Measurements from ENCODE around the gene SYN1. TPM values are rescaled to one million over a fixed set of nuclear protein-coding genes. Genes with fewer than 3 reads are reported as not detected.

Gene SYN1
- total RNA-seq, 2 donors from 2014 or later: 6.4 to 7.0 TPM

- TF ChIP-seq, protein P1, sequence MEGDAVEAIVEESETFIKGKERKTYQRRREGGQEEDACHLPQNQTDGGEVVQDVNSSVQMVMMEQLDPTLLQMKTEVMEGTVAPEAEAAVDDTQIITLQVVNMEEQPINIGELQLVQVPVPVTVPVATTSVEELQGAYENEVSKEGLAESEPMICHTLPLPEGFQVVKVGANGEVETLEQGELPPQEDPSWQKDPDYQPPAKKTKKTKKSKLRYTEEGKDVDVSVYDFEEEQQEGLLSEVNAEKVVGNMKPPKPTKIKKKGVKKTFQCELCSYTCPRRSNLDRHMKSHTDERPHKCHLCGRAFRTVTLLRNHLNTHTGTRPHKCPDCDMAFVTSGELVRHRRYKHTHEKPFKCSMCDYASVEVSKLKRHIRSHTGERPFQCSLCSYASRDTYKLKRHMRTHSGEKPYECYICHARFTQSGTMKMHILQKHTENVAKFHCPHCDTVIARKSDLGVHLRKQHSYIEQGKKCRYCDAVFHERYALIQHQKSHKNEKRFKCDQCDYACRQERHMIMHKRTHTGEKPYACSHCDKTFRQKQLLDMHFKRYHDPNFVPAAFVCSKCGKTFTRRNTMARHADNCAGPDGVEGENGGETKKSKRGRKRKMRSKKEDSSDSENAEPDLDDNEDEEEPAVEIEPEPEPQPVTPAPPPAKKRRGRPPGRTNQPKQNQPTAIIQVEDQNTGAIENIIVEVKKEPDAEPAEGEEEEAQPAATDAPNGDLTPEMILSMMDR (IDR thresholded peaks at IDR 0.05): no peak
- DNase-seq (ENCODE audit: low spot score): no peak
- Histone ChIP-seq H3K27me3 (no peaks in the 10 kb centered on the region), H3K4me1 (no peaks in the 10 kb centered on the region), H3K9me3 (no peaks in the 10 kb centered on the region), H3K27ac (no peak overlapping the region), H3K4me3 (no peak overlapping the region), H3K36me3 (peaks cover 12% of the 10 kb centered on the region)
These were observed 12.0 kb upstream of the SYN1 start for GRCh38 chrX:47631676-47632075.

DNA sequence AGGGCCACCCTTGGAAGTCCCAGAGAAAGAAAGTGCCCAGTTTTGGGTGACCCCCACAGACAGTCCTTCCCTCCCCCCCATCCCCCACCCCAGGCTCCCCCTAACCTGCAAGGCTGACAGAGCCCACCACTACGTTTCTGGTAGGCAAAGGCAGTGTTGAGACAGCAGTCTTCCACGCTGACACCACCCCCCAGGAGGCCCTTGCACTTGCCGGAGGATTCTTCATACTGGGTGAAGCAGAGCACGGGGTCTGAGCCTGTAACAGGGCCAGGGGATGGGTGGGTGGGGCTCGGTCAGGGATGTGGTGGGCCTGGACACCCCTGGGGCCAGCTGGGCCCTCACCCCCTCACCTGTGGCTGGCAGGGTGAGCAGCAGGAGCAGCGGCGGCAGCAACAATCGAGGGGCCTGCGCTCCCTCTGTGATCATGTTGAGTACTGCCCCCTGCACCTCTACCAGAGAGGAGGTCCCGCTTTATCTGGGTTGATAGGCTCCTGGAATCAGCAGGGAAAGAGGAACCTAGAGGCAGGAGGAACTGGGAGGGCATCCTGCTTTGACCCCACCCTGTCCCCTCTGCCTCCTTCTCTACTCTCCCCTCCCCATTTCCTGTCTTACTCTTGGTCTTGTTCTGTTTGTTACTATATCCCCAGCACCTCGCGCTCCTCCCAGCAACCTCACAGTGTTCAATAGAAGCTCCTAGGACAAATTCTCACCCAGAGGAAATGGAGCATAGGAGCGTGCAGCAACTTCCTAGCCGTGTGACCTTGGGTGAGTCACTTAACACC is 10.0 kb upstream of the SYN1 start, which contains the start of gene CFP:
CFP (minus strand) TSS at position 512 of the 782 bp plus-strand sequence; CDS start at position 426, 86 bp downstream.
- Histone ChIP-seq H3K4me3 (no peak within 1 kb of the TSS), H3K27me3 (no peaks in the 10 kb centered on the region), H3K9me3 (no peaks in the 10 kb centered on the region), H3K36me3 (no peaks in the 10 kb centered on the region), H3K27ac (no peak within 1 kb of the TSS), H3K4me1 (no peaks in the 10 kb centered on the region)
- DNase-seq (ENCODE audit: low spot score): no peak
- TF ChIP-seq, protein P1 (IDR thresholded peaks at IDR 0.05): no peak

DNA sequence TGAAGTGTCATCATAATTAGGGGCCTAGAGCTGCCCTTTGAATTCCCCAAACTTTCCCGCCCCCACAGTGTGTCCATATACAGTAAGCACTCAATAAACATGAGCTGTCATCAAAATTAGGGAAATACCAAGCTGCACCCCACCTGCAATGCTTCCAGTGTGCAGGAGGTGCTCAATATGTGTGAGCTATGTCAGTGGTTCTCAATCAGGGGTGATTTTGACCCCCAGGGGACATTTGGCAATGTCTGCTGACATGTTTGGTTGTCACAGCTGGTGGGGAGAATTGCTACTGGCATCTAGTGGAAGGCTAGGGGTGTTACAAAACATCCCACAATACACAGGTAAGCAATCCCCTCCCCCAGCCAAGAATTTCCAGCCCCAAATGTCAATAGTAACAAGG is 9.3 kb upstream of the SYN1 start:
- no peak for DNase-seq (ENCODE audit: low spot score)
- H3K27ac ChIP-seq: no peak overlapping the region
- TF ChIP-seq, protein P1 (IDR thresholded peaks at IDR 0.05): no peak
- H3K27me3 ChIP-seq: no peaks in the 10 kb centered on the region
- H3K4me3 ChIP-seq: no peak overlapping the region
- H3K9me3 ChIP-seq: no peaks in the 10 kb centered on the region
- no peaks in the 10 kb centered on the region for H3K36me3 ChIP-seq
- no peaks in the 10 kb centered on the region for H3K4me1 ChIP-seq

GRCh38 chrX:47625365-47625764 is 5.7 kb upstream of the SYN1 start:
- Histone ChIP-seq H3K27ac (no peak overlapping the region), H3K4me3 (no peak overlapping the region), H3K4me1 (no peaks in the 10 kb centered on the region), H3K9me3 (no peaks in the 10 kb centered on the region), H3K27me3 (no peaks in the 10 kb centered on the region), H3K36me3 (no peaks in the 10 kb centered on the region)
- DNase-seq (ENCODE audit: low spot score): no peak
- TF ChIP-seq, protein P1 (IDR thresholded peaks at IDR 0.05): no peak

- Histone ChIP-seq H3K36me3 (no peaks in the 10 kb centered on the region), H3K27ac (no peak overlapping the region), H3K9me3 (no peaks in the 10 kb centered on the region), H3K27me3 (no peaks in the 10 kb centered on the region), H3K4me3 (peak overlapping the region; percentile 10 to 32), H3K4me1 (peaks cover 0 to 5% of the 10 kb centered on the region in 2 donors)
- TF ChIP-seq, protein P1 (IDR thresholded peaks at IDR 0.05): no peak
- DNase-seq (ENCODE audit: low spot score): no peak
These were observed 3.9 kb upstream of the SYN1 start for GRCh38 chrX:47623540-47624027.

All from right atrium auricular region (tissue), 2 donors.